Fibroblast of gingiva (primary cell): ENCODE measurements around the gene CARD14.
"Not testable (repeated sequence)": the region's sequence is repeated elsewhere in the genome, so short reads cannot be mapped to it uniquely, and the experiment has no call there.

Experiments used
- DNase-seq: peaks from one replicate; pipeline ENCODE4 v3.0.0-alpha.2; 2011; ENCODE audit warnings: low read depth

CARD14 gene

DNA sequence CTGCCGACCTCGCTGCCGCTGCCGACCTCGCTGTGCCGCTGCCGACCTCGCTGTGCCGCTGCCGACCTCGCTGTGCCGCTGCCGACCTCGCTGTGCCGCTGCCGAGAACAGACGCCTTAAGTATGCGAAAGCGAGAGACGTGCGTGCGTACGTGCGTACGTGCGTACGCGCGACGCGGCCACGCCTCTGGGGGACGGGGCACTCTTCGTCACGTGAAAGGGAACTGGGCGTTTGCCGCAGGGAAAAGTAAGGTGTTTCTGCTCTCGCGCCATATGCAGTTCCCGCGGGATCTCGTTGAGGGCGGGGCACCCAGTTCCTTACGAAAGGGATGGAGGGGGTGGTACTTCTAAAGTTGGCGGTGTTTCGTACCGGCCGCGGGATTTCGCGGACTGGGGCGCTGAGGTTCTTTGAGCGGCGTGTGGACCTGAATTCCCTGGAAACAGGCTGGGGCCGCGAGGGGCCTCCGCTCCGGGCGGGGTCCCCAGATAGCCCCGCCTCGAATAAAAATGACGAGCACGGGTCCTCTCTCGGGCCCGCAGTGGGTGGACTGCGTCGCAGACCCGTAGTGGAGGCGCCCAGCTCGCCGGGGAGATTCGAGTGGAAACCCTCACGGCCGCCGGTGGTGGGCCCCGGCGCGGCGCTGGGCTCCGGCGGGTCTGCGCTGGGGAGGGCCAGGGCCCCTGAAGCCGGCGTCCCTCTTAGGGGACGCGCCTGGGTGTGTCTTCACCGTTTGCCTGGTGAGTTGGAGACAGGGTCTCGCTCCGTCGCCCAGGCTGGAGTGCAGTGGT, 22.6 kb upstream of the CARD14 start, which contains the start of gene EIF4A3:
TSS of gene EIF4A3 (minus strand) at position 94 of the 788 bp plus-strand sequence. CDS start 167 bp downstream, outside the sequence.
- peak; percentile 99 for DNase-seq

DNA sequence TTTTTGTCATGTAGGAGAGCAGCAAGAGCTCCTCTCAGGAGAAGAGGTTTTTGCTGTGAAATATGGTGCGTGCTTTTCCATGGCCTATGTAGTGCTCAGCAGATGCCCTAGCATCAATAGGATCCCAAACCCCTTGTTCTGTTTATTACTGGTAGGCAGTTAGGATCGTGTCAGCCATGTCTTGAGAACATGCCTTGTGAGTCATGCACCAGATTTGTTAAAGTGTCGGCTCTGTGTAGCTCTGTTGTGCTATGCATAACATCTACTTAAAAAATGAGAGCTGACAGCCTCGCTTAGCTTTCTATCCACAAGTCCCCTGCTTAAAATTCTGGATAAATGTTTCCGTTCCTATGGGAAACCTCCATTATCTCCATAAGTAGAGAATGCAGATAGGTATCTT, 18.5 kb upstream of the CARD14 start:
- DNase-seq, result peak; percentile 46

DNA sequence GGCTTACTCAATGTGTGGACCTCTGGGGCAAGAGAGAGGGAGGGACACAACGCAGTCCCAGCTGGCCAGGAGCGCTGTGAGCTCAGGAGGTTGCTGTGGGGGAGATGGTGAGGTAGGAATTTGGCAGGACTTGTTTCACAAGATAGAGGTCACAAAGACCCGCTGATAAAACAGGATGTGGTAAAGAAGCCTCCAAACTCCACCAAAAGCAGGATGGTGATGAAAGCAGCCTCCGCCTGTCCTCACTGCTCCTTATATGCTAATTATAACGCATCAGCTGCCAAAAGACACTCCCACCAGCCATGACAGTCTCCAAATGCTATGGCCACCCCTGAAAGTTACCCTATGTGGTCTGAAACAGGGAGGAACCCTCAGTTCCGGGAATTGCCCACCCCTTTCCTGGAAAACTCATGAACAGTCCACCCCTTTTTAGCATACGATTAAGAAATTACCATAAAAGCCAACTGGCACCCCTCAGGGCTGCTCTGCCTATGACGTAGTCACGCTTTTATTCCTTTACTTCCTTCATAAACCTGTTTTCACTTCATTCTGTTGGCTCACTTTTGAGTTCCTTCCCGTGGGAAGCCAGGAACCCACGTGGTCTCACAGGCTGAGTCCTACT, 17.6 kb upstream of the CARD14 start:
- DNase-seq, result peak; percentile 29

DNA sequence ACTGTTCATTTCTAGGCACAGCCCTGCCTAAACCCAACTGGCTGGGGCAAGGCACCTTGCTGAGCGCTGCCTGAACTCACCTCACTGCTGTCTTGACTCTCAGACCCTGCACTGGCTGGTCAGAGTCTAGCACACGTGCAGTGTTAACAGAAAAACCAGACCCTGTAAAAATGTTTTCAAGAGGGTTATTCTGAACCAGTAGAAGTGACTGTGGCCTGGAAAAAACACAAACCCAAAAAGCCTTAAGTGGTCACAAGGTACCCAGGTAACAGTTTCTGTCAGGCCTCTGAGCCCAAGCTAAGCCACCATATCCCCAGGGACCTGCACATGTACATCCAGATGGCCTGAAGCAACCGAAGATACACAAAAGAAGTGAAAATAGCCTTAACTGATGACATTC, 16.8 kb upstream of the CARD14 start:
- DNase-seq, result no peak

DNA sequence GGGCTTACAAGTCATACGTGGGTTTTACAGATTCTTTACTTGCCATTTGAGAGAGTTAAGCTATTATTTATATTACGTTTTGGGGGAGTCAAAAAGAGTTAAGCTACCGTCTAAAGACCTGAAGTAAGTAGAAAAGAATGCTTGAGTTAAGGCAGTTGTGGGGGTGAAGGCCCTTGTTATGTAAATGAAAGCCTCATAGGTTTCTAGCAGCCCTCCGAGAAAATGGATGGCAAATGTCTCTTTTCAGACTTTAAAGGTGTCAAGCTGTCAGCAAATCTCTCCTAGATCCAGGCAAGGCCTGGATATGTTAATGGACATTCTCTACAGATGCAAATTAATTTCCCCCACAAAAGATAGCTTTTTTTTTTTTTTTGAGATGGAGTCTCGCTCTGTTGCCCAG, 15.7 kb upstream of the CARD14 start:
- DNase-seq, result no peak

DNA sequence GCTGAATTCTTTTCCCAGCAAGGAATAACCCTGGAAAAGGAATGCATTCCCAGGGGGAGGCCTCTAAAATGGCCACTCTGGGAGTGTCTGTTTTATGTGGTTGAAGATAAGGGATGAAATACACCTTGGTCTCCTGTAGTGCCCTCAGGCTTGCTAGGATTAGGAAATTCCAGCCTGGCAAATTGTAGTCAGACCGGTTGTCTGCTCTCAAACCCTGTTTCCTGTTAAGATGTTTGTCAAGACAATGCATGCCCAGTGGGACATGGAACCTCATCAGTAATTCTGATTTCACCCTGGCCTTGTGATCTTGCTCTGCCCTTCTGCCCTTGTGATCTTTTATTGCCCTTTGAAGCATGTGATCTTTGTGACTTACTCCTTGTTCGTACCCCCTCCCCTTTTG, 14.2 kb upstream of the CARD14 start:
- not testable (repeated sequence) for DNase-seq

DNA sequence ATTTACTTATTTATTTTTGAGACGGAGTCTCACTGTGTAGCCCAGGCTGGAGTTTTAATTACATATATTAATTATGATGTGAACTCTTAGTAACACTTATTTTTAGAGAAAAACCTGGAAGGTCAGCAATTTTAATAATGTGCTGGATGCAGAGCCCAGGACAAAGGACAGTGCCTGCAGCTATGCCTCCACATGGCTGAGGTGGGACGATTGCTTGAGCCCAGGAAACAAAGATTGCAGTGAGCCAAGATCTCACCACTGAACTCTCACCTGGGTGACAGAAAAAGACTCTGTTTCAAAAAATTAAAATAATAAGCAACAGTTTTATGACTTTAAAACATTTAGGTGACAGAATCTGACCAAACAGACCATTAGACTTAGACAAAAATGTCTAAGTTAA, 11.0 kb upstream of the CARD14 start:
- DNase-seq, result no peak

DNA sequence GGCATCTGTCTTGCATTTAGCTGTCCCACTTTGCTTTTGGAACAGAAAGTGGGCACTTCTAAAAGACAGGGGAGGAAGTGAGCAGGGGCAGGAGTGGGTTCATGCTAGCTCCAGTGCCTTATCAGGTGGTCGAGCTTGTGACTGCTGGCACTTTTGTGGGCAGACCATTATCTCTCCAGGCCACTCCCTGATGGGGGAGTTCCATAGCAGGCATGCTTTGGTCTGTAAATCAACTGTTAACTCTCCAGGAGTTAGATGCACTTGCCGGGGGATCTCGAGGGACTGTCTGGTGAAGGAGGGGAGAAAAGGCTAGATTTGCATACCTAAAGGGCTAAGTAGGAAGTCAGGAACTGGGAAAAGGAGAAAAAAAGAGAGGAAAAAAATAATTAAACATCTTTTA, 9.3 kb upstream of the CARD14 start:
- DNase-seq, result no peak

DNA sequence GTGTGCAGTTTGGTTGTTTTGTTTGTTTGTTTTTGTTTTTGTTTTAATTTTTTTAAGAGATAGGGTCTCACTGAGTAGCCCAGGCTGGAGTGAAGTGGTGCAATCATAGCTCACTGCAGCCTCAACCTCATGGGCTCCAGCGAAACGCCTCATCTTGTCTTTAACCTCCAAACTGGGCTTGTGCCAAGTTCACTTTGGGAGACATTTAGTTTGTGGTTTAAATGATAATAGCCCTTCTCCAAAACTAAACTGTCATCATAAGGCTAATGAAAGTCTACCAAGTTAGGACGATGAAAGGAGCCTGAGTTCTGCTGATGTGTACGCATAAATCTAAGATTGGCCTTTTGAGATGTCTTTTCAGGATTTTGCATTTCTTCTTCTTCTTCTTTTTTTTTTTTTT, 6.5 kb upstream of the CARD14 start:
- DNase-seq, result no peak

DNA sequence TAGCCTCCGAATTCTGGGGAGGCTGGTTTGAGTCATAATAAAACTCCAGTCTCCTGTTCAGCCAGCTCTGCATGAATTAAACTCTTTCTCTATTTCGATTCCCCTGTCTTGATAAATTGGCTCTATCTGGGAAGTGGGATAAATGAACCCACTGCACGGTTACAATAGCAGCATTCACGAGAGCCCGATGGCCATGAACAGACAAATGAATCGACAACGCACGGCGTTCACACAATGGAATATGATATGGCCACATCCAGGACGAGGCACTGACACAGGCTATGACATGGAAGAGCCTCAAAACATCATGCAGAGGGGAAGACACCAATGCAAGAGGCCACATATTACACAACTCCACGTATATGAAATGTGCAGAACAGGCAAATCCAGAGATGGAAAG, 5.6 kb upstream of the CARD14 start:
- DNase-seq, result no peak

DNA sequence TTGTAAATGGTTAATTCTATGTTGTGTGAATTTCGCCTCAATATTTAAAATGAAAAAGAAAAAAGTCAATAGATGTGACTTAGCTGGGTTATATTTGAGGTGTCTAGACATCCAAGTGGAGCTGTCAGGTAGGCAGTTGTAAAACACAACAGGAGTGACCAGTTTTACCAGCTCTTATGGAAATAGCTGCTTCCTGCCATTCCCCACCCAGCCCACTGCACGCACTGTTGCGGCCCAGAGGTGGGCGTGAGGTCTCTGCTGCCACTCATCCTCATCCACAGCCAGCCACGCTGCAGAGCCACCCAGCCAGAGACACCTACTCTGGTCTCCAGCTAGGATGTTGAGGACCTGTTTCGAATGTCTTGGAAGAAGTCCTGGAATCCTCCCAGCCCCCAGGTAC, 3.4 kb upstream of the CARD14 start:
- DNase-seq, result no peak

DNA sequence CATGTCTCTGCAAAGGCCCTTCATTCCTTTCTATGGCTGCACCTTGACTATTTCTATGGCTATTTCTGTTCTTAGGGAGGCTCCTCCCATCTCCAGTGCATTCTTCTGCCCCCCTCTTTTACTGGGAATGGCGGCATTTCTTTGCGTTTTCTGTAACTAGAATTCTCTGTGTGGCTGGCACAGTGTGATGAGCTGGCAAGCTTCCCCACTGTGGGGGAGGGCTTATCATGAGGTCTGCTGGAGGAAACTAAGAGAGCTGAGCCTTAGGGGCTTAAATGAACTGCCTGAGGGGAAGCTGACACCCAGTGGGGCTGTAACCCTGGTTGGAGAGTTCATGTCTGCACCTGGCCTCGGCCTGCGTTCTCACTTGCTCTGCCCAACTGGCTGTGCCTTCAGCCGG, 1.5 kb upstream of the CARD14 start:
- DNase-seq, result no peak

DNA sequence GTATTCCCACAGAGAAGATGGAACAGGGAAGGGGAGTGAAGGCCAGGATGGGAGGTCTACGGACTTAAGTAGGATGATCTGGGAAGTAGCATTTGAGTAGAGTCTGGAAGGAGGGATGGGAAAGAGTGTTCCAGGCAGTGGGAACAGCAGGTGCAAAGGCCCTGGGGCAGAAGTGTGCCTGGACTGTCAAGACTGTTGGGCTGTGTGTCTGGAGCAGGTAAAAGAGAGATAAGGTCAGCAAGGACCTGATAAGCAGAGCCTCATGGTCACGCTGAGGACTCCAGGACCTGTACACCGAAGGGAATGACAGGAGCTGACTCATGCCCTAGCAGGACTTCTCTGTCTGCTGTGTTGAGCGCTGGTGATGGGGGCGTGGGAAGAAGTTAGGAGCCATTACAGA, 723 bp upstream of the CARD14 start:
- no peak for DNase-seq

DNA sequence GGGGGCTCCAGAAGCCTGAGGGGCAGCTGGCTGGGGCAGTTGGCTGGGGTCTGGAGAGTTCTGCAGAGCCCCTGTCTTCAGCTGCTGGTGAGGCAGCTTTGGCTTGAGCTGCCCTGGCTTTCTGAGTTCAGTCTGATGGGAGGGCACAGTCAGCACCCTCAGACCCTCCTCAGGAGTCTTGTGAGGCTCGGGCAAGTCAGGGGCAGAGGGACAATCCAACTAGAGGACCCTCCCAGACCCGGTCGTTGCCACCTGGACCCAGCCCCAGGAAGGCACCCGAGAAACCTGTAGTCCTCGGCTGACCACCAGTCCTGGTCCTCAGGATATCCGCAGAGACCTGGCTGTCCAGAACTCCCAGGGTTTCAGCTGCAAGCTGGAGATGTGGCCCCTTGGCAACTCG, 1.9 kb downstream of the CARD14 start:
- DNase-seq, result no peak

DNA sequence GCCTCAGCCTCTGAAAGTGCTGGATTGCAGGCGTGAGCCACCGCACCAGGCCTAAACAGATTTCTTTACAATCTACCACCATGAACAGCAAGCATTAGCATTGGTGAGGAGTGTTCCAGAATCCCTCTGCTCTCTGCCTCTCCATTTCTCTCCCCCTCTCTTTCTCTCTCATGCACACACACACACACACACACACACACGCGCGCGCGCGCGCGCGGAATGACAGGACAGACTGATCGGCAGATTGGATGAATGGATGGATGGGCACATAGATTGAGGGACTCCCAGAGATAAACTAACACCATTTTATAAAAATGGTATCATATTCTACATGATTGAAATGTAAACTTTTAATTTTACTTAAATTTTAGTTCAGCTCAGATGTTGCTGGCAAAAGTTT, 3.3 kb downstream of the CARD14 start:
- DNase-seq, result no peak

DNA sequence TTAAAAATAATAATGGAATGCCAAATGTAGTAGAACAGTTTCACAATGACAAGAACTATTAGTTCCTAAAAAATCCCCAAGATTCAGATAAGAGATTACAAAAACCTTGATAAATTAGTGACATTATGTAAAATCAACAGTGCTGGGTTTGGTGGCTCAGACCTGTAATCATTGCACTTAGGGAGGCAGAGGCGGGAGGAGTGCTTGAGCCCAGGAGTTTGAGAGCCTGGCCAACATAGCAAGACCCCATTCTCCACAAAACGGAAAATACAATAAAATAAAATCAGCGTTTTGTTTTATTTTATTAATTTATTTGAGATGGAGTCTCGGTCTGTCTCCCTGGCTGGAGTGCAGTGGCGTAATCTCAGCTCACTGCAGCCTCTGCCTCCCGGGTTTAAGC, 4.1 kb downstream of the CARD14 start:
- no peak for DNase-seq

DNA sequence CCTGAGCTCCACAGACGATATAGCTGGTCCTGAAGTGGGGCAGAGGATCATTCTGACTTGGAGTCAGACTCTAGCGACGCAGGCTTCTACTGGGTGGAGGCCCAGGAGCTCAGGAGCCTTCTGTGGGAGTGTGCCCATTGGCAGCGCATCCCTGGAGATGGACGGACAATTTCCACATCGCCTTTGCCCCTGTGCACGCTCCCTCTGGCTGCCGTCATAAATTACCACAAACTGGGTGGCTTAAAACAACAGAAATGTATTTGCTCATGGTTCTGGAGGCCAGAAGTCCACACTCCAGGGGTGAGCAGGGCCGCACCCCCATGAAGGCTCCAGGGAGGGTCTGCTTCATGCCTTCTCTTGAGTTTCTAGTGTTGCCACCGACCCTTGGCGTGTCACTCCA, 6.9 kb downstream of the CARD14 start:
- DNase-seq, result no peak

DNA sequence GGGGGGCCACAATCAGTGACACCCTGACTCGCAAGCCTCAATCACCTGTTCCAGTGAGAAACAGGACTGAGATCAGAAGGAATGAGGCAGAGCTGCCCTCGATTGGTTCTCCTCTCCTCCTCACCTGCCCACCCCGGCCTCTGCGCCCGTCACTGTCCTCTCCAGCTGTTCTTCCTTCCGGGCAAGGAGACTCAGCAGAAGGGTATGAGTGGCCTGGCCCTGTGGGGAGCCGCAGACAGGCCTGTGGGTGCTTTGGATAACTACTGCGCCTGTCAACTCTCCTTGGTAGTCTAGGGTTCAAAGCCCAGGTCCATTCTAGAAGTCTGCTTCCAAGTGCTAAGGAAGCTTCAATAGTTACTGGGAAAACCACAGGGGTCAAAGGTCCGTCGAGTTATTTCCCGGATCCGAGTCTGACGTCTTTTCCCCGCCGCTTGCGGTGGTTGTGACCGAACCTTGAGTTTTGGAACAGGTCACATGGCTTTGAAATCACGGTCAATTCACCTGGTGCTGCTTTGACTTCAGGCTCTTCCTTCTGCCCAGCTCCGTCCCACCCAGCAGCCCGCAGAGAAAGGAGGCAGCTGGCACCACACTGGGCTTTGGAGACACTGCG, 8.3 kb downstream of the CARD14 start:
- no peak for DNase-seq

DNA sequence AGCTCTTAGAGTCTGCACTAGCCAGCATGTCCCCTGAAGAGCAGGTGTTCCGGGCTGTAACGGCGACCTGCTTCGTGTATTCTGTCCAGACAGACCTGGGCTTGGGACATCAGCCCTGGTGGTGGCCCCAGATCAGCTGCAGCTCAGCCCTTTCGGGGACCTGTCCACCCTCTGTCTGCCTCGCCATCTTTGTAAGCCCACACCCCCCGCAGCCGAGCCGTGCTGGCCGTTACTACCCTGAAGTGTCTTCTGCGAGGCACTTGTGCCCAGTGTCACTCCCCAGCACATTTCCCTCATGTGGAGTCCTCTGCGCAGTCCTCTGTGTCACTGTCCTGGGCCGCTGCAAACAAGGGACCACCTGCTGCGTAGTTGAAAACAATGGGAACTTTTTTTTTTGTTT, 10.4 kb downstream of the CARD14 start:
- no peak for DNase-seq

DNA sequence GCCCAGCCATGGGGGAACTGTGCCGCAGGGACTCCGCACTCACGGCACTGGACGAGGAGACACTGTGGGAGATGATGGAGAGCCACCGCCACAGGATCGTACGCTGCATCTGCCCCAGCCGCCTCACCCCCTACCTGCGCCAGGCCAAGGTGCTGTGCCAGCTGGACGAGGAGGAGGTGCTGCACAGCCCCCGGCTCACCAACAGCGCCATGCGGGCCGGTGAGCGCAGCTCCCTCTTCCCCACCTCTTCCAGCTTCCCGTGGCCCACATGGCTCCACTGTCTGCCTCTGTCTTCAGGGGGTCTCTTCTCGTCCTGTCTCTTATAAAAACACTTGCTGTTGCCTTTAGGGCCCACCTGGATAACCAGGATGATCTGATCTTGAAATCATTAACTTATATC, 11.6 kb downstream of the CARD14 start:
- no peak for DNase-seq

DNA sequence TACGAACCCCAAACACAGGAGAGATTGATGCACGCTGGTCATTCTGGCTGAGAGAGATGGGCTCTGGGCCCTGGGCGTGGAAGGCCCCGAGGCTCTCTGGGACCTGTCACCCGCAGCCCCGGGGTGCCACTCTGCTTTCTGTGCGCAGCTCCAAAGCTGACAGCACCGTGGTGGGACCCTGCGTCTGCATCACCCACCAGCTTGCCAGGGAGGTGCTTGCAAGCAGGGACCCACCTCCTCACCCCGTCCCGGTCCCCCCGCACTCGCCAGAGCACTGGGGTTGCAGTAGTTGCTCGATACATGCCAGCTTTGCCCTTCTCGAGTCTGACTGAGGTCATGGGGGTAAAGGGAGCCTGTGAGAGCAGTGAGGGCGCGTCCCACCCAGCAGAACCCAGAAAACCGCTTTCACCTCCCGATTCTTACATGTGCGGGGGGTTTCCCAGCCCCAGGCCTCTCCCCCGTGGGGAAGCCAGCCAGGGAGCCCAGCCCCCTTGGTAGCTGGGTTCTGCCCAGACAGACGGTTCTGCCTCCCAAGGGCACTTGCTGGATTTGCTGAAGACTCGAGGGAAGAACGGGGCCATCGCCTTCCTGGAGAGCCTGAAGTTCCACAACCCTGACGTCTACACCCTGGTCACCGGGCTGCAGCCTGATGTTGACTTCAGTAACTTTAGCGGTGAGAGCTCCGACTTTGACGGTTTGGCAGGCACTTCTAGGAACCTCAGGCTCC, 12.5 kb downstream of the CARD14 start:
- no peak for DNase-seq

DNA sequence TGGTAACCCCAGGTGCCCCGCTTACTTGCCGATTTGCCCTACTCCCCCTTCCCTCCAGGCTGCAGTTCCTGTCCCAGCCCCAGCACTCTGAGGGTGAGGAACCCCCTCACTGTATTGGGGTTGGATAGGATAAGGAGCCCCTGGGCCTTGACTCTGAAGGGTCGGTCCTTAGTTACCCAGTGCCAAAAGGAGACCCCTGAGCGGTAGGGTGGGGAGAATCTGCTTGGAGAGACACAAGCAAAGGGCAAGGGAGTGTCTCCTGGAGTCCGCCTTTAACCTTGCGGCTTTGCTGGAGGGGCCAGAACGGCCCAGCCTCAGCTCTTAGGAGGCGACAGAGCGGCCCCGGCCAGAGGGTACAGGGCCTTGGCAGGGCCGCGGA, 13.0 kb downstream of the CARD14 start:
- DNase-seq, result no peak
